GM19468 (cell line): ENCODE measurements around the gene MYO3B.
"Not testable (repeated sequence)": the region's sequence is repeated elsewhere in the genome, so short reads cannot be mapped to it uniquely, and the experiment has no call there.

ENCODE experiments used
- ATAC-seq: cut with Tn5 transposase; IDR thresholded peaks from one replicate; pipeline ENCODE4 v1.9.1; 2021; ENCODE audit warnings: mild to moderate bottlenecking, moderate library complexity, moderate number of reproducible peaks; ENCODE audit not compliant: unreplicated experiment; ENCODE audit errors: extremely low read depth

MYO3B gene

DNA sequence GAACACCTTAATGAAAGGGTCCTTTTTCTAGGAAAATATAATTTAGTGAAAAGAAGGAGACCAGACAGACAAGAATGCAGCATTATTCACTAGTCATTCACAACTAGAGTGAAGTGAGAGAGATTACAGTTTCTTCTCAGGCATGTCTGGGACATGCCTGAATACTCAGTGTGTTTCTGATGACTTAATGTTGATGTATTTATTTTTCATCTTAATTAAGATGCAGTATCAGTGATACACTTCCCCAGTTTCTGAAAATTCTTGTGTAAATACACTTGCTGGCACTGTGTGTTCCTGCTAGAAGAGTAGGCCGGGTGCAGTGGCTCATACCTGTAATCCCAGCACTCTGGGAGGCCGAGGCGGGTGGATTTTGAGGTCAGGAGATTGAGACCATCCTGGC, 143.6 kb downstream of the MYO3B start:
- ATAC-seq, result no peak

DNA sequence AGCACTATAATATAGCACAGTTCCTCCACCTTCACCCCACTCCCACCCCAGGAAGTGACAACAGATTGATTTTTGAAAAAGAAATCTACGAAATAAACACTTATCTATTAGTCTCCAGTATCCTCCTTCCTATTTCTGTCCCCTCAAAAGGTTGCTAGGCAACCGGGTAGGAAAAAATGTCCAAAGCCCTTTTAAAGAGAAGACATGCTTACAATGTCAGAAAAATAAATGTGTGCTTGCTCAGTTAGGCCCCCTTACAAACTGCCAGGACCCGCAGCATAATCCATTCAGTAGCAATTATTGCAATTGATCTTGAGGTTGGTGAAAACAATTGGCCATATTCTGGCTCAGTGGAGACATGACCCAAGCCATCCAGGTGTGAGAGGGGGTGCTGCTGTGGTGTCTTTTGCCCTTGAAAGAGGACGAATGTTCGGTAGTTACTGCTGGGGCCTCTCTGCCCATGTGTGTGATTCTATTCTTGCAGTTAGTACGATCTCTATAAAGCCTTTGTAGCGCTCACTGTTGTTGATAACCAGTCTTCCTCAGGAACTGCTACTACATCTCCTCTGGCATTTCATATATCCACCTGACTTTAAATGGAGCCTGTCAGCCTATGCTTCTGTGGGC, 144.3 kb downstream of the MYO3B start:
- ATAC-seq, result no peak

DNA sequence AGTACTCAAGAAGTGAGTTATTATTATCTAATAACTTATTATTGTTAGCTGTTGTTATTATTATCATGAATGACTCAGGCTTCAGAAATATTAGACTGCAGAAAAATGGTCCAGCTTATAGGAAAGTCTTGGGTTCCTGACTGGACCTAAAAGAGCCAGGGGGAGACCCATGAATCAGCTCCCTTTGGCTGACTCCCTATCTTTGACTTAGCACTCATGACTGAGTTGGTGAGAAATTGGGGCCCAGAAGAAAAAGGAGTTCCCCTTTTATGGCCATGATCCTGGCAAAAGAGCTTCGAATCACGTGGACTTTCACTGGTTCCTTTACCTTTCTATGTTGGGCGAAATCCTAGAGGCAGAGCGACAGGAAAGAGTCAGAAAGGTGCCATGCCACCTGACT, 145.8 kb downstream of the MYO3B start:
- ATAC-seq, result no peak

DNA sequence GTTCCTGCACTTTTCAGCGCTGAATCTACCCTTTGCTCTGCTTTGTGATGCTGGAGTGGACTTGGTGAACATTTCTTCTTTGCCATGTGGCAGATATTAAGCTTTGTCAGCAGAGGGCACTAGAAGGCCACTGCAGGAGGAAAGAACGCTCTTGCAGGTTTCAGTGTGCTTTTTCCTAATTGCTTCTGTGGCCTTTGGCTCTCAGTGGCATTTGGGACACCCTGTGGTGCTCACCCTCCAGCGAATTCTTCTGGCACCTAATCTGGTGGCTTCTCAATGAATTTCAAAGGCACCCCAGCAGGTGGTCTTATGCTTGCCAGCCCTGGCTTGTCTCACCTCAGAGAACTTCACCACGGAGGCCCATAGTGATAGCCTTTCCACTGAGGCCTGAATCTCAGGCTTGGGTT, 146.7 kb downstream of the MYO3B start:
- ATAC-seq, result no peak

DNA sequence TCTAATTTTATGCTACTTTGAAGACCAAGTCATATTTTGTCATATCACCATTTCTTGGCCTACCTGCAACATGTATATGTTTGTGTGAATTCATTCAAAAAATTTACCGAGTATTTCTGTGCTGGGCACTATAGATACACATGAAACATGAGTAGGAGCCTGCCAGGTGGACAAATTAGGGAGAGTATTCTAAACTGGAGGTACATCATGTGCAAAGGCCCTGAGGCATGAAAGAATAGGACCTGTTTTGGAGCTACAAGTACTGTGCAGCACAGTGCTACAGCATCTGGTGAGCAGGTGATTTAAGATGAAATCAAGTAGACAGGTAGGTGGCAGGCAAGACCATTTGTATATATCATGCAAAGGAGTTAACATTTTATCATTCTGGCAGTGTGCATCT, 152.9 kb downstream of the MYO3B start:
- ATAC-seq, result no peak

DNA sequence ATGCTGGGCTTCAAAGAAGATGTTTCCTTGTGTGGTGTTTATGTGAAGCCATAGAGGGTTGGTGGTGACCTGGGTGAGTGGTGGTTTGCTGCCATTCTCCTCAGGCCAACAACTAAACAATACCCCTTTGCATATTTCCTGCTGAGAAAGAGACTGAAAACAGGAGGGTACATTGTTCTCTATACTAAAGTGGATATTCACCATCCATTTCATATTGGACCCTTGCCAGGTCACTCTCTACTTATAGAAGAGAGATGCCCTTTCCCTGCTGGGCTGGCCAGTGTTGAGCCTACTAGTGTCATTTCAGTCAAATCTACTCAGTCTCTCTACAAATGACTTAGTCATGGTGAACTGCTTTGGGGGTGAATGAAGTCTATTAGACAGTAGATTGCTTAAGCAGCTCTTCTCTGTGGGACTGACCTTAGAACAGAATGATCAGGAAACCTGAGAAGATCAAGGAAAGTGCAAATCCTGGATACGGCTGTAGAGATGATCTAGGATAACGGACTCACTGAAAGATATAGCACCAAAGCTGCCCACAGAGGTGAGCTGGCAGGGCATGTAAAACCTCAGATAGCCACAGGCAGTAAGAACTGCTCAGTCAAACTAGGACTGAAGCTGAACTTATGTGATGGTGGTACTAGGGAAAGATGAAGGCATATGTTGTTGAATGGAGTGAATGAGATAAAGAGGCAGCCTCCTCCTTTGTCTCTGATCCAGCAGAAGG, 154.9 kb downstream of the MYO3B start:
- ATAC-seq, result no peak

DNA sequence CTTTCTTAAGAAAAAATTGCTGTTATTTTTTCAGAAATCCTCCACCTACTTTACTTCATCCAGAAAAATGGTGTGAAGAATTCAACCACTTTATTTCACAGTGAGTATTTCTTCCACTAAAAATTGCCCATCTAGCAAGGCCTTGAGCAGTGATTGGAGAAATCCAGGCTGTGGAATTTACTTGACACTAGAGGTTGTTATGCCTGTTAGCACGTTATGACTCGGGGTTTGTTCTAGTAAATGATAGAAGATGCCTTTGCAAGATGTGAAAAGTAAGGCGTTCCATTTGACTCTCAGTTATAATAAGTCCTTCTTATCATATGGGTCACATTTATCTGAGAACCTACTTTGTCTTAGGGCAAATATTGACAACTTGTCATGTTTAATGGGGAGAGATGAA, 157.4 kb downstream of the MYO3B start:
- no peak for ATAC-seq

DNA sequence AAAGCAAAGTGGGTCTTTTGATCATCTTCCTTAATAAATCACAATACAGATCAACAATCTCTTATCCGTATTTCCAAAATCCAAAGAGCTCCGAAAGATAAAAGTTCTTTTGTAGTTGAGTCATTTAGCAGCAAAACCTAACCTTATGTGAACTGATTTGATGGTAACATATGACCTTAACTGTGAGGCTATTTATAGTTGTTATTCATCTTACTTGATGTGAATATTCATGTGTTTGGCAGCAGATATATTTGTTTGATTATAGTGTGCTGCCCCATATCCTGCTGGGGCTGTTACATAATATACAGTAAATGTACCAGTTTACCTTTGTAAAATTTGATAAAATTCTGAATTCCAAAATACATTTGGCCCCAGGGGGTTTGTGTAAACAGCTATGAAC, 158.5 kb downstream of the MYO3B start:
- no peak for ATAC-seq

DNA sequence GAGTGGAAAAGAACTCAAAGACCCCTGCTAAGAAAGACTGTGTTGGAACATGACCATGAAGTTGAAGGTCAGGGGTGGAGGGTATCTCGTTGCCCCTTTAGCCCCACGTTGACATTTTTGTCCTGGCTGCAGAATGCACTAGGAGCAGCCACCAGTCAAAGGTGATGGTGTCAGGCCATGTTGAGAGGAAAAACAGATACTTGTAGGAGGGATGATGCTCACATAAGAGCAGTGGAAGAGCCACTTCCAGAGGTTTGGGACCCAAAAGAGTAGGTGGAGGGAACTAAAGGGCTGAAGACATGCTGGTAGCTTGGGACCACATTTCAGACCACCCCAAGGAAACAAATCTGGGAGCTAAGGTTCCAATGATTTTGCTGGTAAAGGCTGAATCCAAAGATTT, 159.0 kb downstream of the MYO3B start:
- ATAC-seq, result no peak

DNA sequence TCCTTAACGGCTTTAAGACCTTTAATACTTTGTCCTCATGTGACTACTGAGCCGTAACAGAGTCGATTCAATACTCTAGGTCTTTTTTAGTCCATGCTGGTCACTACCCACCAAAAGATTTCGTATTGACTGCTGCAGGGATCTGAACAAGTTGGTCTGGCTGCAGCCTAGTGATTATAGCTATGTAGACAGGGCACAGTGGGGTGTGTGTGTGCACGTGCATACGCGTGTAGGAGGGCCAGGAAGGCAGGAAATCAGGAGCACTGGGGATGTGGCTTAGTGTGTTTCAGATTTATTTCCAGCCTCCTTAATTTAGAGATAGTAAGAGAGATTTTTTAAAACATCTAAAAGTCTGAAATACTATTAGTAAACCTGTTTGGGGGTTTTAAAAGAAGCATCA, 161.4 kb downstream of the MYO3B start:
- no peak for ATAC-seq

DNA sequence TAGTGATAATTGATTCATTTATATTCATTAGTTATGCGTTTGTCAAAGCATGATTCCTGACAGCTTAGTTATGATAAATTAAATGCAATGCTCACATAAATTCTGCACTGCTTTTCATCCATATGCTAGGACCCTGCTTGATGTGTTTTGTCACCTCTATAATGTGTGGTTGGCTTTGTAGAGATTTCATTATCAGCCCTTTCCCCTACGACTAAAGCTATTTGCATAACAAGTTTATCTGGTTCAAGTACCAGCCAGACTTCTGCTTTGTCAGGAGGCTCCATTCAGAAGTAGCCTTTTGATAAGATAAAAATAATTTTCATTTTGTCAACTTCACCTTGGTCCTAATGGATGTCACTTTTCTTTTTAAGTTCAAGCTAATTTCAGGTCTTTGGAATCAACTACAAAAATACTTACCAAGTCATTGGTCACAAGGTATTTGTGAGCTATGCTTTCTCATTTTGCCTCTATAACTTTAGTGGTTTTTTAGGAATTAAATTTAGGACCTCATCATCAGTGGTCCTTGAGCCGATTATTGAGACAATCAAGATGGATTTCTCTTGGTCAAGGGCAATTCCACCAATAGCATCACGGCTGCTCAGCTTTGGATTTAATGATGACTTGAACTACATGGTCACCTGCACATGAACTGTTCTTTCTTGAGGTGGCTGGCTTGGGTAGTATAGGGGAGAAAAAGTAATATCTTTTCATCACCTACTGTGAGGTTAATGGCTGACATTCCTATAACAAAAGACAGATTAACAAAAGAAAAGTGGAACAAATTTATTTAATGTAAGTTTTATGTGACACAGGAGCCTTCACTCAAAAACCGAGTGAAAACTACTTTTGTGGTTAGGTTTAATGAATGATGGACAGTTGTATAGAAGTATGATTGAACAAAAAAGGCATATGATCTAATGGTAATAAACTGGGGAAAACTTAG, 162.1 kb downstream of the MYO3B start:
- no peak for ATAC-seq

DNA sequence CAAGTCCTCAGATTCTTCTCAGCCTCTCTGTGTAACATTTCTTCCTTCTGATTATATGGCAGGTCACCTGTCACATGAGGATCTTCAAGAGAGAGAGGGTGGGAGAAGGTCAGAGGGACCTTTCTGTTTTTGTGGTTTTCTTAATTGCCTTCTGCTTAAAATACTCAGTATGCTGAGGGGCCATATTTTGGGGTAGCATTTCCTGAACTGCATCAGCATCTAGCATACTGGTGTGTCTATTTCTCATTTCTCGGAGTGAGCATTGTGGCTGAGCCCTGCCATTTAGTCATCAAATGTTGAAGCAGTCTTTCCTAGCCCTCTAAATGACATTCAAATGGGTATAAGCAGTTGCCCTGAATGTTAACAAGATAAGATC, 162.7 kb downstream of the MYO3B start:
- no peak for ATAC-seq

DNA sequence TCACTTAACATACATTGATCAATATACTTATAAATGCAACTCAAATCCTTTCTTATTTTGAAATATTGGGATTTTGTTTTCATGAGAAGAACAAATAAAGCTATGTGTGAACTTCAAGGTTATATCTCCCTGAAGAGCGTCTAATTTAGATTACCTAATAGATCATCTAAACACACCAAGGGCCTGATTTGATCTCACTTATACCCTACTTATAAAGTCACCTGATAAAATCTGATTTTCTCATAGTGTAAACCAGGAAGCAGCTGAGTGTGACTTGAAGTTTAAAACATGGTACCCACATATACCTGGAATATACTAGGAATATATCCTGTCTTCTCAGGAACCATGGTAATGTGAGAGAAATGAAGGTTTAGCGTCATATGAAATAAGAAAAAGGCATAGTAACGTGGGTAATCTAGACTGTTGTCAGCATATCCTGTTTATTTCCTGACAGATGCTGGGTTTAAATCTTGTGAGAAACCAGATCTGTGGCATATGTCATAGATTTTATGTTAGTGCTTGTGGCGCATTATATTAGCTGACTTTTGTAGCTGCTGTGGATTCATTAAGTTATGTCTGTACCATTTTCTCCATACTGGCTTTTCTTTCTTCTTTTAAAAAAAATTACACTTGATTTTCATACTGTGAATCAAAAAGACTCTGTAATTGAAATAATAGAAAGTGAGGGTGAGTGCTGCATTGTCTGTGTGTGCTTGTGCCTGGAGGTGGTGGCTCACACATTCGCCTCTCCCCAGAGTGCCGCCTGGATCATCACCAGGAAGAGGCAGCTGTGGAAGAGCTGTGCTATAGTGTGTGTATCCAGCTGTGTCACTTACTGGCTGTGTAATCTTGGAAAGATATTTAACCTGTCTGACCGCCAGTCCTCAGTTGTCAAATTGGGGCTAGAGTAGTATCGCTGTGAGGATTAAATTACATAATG, 164.0 kb downstream of the MYO3B start:
- no peak for ATAC-seq

DNA sequence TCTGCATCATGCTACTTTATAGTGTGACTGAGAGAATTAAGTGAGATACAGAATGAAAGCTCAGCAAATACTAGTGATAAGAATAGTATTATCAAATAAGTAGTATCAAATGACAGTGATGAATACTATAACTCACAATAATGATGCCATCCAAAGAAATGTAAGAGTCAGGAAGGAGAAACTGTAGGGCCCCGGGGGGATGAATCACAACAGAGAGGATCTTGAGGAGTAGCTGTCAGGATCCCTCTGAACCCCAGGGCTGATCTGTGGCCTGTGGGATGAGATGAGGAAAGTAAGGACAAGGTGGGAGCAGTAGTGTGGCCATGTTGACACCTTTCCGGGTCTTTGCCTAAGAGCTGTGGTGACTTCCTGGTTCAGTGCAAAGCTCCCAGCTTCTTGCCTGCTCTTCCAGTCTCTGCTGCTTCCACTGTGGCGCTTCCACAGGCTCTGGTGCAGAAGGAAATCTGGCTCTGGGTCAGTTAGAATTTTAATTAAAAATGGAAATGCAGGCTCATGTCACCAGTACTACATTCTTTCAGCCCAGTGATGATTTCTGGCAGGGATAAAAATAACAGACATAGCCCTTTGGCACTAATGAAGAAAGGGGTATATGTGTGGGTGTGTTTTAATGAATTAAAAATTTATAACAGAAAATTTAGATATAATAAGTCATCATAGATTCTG, 166.9 kb downstream of the MYO3B start:
- ATAC-seq, result no peak

DNA sequence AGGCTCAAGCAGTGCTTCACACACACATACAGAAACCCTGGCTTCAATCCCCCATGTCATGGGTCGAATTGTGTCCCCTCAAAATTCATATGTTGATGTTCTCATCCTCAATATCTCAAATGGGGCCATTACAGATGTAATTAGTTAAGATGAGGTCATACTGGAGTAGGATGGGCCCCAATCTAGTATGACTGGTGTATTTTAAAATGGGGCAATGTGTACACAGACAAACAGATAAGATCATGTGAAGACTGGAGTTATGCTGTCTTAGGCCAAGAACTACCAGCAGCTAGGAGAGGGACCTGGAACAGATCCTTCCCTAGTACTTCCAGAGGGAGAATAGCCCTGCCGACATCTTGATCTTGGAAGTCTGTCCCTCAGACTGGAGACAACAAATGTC, 167.7 kb downstream of the MYO3B start:
- no peak for ATAC-seq

DNA sequence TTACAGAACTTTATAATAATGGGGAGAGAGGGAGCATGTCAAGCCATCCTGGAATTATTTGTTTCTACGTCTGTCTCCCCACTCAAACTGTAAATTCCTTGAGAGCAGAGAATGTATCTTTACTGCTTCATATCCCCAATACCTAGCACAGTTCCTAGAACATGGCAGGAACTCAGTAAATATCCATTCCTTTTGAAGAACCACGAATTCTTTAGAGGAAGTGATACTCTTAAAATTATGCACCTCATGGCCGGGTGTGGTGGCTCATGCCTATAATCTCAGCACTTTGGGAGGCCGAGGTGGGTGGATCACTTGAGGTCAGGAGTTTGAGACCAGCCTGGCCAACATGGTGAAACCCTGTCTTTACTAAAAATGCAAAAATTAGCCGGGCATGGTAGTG, 171.3 kb downstream of the MYO3B start:
- not testable (repeated sequence) for ATAC-seq

DNA sequence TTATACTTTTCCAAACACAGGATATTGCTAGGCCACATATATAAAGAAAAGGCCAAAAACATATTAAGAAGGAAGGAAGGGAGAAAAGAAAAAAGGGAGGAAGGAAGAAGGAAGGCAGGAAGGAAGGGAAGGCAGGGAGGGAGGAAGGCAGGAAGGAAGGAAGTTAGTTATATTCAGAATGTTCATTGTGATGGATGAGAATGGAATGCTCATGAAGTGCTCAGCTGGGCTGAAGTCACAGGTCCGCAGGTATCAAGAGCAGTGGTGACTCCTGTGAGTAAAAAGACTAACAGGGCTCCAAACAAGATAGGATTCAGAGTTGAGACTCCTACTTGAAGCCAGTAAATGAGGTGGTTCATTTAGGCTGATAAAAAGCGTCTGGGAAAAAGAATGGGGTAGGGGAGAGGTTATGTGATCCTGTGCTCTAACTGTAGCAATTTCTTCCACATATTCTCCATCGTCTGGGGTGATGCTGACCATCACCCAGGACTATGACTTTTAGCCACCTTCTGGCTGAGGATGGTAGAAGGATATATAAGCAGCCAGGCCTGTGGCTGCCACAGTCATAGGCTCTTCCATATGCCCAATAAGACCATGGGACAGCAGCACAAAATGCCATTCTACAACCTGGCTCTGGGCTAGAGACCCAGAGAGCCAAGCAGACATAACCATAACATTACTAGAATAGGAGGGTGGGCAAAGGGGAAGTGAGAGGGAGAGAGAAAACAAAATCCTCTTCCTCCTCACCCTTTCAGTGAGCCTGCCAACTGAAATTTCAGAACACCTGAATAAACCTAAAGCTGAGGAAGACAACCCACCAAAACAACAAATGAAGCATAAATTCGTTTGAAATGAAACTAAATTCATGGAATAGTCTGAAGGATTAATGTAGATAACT, 173.2 kb downstream of the MYO3B start:
- no peak for ATAC-seq

DNA sequence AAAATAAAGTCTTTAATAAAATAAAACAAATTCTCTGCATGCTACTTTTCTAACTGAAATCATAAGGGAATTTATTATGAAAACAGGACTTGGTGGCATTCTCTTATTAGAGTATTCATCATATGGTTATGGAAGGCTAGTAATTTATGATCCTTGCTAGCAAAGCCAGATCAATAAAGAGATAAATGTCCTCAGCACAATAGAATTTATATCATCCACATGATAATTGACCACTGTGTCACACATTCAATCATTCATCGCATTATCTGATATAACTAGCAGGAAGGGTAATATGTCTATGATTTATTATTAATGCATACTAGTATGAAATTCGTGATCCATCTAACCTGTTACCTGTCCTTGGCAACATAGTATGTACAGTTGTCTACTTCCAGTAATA, 175.8 kb downstream of the MYO3B start:
- no peak for ATAC-seq

DNA sequence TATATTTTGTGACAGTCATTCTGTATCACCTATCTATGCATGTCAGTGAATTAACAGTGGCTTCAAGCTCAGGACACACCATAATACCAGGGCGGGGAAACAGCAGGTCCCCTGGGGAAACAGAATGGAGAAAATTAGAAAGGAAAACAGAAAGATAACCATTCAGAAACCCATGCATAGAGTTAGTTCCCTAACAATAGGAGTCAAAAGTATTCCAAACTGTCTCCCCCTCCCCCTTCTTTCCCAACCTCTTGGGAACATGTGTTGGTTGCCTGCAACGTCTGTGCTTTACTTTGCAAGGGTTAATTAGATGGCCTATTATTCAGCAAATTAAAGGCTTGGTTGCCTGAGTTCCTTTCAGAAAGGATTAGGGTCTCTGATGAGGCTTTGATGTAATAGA, 176.4 kb downstream of the MYO3B start:
- ATAC-seq, result no peak
